HG03064 (cell line): ENCODE results near the gene CLEC17A.
"Not testable (repeated sequence)": the region's sequence is repeated elsewhere in the genome, so short reads cannot be mapped to it uniquely, and the experiment has no call there.

Source experiments
- ATAC-seq: cut with Tn5 transposase; IDR thresholded peaks from one replicate; pipeline ENCODE4 v1.9.1; 2021; ENCODE audit warnings: low read depth; ENCODE audit not compliant: unreplicated experiment

Gene CLEC17A, protein sequence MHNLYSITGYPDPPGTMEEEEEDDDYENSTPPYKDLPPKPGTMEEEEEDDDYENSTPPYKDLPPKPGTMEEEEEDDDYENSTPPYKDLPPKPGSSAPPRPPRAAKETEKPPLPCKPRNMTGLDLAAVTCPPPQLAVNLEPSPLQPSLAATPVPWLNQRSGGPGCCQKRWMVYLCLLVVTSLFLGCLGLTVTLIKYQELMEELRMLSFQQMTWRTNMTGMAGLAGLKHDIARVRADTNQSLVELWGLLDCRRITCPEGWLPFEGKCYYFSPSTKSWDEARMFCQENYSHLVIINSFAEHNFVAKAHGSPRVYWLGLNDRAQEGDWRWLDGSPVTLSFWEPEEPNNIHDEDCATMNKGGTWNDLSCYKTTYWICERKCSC

DNA sequence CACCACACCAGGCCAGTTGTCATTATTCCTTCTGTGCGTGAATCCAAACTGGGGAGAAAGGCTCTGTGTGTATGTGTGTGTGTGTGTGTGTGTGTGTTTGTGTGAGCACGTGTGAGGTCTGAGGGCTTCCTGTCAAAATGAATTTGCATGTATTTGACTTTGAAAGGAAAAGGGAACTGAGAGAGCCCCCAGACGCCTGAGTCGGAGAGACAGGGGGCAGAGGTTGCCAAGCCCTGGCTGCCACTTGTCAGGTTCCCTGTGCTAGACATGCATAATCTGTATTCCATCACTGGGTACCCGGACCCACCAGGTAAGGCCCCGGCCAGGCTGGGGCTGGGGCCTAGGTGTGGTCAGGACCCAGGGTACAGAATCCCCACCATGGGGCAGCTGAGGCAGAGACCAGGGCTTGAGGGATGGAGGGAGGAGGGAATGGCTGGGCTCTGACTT, at the start of gene CLEC17A:
Gene CLEC17A (plus strand): TSS at position 191 of the 447 bp plus-strand sequence. CDS start 77 bp downstream, at position 268.
- ATAC-seq = no peak

DNA sequence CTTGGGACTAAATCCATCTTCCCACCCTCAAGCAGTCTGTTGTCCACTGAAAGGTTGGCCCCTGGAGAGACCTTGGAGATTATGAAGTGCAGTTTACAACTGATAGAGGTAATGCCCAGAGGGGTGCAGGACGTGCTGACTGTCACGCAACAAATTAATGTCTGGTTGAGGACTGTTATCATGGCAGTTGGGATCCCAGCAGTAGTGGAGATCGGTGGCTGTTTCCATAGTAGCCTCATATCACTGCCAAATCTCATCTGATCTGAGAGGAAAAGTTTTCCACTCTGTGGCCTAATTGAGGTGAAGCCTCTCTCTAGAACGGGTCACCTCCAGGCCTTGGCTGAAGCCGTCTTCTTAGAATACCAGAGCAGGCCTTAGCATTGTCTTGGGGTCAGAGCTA, 49.4 kb upstream of the CLEC17A start:
- no peak for ATAC-seq

DNA sequence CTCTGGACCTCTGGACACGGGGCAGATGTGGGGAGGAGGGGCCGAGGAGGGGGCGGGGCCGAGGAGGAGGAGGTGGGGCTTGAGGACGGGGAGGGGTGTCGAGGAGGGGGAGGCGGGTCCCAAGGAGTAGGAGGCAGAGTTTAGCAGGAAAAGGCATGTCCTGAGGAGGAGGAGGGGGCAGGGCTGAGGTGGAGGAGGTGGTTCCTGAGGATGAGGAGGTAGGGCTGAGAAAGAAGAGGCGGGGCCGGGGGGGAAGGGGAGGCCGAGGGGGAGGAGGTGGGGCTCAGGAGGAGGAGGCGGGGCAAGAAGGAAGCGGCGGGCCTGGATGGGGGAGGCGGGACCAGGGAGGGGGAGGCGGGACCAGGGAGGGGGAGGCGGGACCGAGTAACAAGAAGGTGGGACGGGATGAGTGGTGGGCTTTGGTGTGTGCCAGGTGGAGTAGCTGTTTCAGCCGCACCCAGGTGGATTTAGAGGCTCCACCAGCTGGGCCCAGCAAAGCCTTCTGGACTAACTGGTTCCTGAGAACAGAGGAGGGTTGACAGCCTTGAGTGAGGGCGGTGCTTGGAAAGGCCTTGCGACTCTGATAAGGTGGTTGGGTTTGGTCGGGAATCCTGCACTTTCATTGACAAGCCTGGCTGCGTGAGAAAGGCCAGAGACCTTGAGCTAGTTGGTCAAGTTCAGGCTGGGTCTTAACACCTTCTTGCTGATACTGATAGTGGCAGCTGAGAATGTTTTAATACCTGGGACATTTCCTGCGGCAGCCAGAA, 45.8 kb upstream of the CLEC17A start:
- no peak for ATAC-seq

DNA sequence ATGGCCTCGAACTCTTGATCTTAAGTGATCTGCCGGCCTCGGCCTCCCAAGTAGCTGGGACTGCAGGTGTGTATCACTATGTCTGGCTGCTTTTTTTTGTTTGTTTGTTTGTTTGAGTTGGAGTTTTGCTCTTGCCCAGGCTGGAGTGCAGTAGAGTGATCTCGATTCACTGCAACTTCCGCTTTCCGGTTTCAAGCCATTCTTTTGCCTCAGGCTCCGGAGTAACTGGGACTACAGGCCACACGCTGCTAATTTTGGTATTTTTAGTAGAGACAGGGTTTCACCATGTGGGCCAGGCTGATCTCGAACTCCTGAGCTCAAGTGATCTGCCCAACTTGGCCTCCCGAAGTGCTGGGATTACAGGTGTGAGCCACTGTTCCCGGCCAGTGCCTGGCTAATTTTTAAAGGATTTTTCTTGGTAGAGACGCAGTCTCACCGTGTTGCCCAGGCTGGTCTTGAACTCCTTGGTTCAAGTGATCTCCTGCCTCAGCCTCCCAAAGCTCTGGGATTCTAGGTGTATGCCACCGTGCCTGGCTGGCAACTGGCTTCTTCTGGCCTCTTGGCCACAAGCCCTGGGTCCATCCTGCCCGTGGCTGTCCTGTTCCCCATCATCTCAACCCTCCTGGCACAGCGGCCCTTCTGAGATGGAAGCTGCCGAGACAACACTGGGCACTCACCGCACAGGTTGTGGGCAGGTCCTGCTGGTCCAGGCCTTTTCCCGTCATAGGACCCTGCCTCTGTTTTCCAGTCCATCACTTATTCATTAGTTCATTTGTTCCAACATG, 42.0 kb upstream of the CLEC17A start:
- ATAC-seq = no peak

DNA sequence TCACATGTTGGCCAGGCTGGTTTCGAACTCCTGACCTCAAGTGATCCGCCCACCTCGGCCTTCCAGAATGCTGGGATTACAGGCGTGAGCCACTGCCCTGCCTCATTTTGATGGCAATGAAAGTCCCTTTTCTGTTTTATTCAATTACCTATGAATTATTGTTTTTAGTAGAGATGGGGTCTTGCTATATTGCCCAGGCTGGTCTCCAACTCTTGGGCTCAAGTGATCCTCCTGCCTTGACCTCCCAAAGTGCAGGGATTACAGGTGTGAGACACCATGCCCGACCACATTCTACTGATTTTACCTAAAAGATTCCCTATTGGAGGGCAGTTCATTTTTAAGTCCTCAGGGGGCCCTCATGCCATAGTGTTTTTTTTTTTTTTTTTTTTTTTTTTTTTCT, 40.9 kb upstream of the CLEC17A start:
- ATAC-seq = not testable (repeated sequence)

DNA sequence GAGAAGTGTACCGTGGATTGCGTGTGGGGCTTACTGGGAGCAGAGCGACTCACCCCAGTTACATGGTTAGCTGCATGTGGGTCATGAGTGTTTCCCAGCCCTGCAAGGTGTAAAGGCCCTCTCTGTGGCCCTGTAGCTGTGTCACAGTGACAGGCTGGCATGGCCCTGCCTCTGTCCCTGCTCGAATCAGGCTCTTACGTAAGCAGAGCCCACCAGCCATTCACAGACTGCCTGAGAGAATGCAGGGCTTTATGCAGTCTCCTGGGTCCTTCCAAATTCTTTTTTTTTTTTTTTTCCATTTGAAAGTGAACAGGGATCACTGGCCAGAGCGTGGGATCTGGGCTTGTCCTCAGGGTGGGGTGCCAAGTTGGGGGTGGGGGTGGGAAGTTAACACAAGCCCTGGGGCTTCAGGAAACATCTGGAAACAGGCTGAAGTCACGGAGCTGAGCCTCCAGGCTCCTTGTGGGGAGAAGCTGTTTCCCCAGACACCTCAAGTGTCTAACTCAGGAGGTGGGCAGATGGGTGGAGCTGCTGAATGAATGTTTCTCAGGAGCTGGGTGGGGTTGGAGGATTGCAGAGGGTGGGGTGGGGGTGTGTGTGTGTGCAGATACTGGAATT, 40.1 kb upstream of the CLEC17A start:
- no peak for ATAC-seq

DNA sequence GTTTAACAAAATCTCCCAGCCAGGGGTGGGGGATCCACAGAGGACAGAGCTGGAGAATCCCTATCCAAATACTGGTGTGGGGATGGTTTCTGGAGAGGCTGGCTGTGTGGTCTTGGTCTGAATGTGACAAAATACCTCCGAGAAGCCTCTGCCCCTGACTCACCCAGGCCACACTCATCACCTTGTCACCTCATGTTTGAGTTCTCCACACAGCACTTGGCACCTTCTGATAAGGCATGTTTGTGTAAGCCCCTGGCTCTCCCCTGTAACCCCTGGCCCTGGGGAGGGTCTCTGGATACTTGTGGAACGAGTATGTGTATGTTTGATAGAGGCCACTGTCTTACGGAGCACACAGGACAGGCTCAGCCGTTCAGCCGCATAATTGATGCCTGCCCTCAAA, 38.8 kb upstream of the CLEC17A start:
- no peak for ATAC-seq

DNA sequence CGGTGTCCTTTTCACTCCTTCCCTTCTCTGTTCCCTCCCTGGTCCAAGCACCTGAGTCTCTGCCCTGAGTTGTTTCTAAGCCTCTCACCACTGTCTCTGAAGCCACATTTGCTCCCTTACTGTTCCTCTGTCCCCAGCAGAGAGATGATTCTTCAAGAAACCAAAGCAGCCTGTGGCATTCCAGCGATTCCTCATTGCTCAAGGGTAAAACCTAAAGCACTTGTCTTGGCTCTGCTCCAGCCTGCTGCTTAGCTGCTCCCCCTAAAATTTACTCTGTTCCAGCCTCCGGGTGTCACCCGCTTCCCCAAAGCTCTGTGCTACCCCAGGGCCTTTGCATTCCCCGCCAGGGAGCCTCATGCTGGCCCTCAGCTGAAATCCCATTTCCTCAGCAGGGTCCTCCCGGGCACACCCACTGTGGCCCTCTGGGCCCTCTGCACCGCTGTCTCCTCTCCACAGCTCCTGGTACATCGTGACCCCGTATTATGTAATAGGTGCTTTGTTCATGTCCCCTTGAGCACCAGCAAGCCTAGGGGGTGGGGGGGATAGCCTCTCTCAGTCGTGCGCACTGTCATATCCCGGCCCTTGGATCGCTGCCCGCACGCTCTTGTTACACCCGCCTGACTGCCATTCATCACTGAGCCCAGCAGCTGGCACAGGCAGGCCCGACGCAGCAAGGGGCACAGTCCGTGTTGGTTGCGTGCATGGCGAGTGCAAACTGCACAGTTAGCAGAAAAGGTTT, 37.7 kb upstream of the CLEC17A start:
- ATAC-seq = no peak

DNA sequence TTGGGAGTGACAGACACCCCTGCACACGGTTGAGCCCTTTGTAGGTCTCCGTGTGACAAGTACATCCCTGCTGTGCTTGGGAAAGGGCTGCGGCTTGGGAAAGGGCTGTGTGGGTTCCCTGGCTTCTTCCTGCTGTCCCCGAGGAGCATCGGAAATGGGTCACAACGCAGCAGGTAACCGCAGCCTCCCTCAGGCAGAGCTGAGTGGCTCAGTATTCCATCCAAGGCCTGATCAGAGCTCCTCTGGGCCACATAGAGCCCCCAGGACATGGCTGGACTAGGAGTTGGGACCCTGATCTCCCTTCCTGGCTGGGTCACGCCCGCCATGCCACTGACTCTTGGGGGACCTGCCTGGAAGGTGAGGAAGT, 37.2 kb upstream of the CLEC17A start:
- ATAC-seq = no peak

DNA sequence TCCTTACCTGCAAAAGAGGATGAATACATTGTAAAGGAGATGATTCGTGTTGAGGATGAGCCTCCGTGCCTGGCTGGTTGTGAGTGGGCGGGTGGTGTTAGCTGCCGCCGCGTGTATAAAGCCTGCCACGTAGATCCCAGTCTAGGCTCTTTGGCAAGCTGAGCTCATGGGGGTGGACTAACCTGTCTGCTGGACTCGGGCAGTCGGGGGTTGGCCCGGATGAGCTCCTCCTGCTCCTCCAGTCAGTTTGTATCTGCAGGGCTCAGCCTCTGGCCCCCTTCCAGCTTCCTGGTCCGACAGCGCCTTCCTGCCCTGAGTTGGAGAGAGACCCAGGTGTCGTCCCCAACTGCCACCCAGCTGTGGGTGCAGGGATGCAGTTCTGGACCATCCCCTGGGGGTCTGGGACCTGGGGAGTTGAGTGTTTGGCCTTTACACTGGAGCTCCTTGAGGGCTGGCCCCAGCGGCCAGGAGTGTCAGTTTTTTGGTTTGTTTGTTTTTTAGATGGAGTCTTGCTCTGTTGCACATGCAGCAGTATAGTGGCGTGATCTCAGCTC, 32.6 kb upstream of the CLEC17A start:
- no peak for ATAC-seq

DNA sequence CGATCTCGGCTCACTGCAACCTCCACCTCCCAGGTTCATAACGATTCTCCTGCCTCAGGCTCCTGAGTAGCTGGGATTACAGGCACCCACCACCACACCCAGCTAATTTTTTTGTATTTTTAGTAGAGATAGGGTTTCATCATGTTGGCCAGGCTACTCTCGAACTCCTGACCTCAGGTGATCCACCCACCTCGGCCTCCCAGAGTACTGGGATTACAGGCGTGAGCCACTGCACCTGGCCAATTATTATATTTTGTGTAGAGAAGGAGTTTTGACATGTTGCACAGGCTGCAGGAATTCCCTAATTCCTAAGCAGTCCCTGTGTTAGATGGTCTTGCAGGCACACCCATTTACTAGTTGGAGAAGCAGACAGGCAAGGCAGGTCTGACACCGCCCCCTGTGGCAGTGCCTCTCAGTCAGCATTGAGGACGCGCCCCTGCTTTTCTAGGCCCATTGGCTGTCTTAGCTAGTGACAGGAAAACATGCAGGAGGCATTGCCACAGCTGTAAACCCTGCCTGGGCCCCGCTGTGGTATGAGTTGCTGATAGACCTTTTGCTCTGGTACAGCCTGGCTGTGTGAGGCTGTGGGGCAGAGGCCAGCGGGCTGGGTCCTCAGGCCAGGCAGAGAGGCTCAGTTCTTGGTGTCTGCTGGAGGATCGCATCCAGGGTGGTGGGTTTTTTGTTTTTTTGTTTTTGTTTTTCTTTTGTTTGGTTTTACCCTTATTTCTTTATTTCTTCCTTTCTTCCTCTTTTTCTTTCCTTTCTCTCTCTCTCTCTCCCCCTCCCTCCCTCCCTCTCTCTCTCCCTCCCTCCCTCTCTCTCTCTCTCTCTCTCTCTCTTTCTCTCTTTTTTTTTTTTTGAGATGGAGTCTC, 31.5 kb upstream of the CLEC17A start:
- not testable (repeated sequence) for ATAC-seq

DNA sequence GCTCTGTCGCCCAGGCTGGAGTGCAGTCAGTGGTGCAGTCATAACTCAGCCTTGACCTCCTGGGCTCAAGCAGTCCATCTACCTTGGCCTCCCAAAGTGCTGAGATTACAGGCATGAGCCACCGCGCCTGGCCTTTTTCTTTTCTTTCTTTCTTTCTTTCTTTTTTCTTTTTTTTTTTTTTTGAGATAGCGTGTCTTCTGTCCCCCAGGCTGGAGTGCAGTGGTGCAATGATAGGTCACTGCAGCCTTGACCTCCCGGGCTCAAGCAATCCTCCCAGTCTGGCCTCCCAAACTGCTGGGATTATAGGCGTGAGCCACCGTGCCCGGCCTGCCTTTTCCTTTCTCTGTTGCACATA, 30.9 kb upstream of the CLEC17A start:
- not testable (repeated sequence) for ATAC-seq

DNA sequence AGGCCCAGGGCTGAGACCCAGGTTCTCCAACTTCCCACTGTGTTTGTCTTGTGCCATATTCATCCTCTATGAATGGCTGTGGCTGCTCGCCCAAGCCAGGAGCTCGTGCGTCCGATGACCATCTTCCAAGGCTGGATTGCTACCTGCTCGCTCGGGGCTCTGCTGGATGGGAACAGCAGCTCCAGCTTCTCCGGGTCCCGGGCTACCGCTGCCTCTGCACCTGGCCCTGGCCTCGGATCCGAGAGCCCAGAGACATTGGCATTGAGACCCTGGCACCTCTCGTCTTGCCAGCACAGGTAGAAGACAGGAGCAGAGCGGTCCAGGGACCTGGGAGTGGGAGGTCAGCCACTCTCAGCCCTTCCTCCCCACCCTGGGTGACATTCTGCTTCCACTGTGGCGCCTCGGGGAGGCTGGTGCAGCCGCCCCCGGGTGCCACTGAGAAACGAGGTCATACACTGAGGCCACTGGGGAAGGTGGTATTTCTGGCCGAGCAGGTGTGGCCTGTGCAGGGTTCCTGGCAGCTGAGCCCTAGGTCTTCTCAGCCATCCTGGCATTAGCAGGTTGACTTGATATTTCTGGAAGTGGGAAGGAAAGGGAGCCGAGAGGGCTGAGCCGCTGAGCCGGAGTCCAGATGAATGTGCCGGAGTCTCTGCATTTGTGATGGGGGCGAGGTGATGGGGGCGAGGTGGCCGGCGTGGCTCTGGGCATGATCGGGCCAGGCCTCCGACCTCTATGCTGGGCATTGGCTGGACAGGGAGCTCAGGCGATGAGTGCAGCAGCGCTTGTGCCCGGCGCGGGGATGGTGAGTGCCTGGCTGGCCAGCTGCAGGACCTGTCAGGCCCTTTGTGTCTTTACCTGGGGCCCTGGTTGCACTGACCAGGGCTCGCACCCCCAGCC, 29.6 kb upstream of the CLEC17A start:
- no peak for ATAC-seq

DNA sequence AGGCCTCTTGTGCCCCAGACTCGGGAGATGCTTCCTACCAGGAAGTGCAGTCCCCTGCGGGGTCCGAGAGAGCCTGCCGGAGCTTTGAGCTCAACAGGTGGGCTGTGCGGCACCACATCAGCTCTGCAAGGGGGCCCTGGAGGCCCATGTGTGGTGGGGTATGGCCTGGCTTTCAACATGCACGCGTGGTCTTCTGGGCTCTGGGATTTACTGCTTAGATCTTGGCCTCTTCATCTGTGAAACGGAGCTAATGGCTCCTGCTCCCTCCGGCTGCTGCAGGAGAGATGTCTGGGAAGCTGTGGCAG, 29.0 kb upstream of the CLEC17A start:
- no peak for ATAC-seq

DNA sequence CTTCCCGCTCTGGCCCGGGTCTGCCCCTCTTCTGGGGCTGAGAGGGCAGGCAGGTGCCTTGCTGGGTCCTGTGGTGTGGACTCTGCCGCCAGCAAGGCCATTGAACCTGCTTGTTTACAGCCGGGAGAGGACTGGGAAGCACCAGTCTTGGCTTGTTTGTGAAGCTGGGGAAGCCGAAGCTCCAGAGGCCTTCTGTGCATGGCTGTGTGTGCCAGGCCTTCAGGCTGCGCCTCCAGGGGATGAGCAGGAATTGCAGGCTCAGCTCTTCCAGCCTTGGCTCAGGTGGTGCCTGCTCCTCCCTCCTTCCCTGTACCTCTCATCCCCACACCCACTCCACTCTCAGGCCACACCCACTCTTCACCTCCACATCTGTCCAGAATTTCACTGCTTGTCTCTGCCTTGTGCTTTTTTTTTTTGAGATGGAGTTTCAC, 28.5 kb upstream of the CLEC17A start:
- no peak for ATAC-seq

DNA sequence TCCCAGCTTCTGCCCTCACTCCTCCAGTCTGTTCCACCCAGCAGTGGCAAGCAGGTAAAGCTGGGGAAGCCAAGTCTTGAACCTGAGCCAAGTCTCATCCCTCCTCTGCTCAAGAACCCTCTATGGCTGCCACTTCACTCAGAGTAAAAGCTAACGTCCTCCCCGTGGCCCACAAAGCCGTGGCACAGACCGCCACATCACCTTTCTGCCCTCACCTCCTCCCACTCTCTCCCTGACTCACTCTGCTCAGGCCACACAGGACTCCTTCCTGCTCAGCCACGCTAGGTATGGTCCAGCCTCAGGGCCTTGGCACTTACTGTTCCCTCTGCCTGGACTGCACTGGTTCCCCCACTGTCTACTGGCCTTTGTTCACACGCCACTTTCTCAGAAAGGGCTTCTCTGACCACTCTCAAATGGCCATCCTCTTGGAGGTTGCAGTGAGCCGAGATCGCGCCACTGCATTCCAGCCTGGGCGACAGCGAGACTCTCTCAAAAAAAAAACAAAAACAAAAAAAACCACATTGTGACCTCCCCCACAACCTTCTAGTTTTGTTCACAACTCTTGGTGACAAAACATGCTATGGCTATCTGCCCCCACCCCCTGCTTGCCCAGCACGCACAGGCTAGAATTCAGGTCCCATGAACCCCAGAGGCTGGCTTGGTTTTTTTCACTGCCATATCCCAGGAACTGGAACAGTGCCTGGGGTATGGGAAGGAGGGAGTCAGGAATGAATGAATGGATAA, 26.8 kb upstream of the CLEC17A start:
- no peak for ATAC-seq

DNA sequence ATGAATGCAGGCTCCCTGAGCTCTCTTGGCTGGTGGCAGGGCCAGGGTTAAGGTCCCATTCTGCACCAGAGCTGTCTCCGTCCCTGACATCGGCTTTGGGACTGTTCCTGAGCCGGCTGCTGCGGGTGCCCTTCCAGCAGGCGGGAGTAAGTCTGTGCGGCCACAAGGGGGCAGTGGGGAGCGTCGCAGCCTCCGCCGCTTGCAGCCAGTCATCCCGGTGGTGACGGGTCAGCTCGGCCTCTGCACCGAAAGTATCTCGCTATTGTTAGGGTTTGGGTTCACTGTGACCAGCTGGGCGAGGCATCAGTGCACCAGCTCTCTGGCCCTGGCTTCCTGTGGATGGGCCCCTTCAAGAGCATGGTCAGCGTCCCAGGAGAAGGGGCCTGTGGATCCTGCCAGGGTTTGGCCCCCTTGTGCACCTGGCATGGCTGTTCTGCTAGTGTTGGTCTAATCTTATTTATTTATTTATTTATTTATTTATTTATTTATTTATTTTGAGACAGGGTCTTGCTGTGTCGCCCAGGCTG, 26.2 kb upstream of the CLEC17A start:
- no peak for ATAC-seq
